OCI-M2 (cell line): ENCODE measurements around the gene NSL1.

Experiments
- DNase-seq: peaks from one replicate; lab custom pipeline; 2025; ENCODE audit not compliant: unreplicated experiment; lab: John Stamatoyannopoulos, UW

The NSL1 gene

GRCh38 chr1:212687811-212688210 lies 103.8 kb downstream of the NSL1 start:
- DNase-seq = no peak

DNA sequence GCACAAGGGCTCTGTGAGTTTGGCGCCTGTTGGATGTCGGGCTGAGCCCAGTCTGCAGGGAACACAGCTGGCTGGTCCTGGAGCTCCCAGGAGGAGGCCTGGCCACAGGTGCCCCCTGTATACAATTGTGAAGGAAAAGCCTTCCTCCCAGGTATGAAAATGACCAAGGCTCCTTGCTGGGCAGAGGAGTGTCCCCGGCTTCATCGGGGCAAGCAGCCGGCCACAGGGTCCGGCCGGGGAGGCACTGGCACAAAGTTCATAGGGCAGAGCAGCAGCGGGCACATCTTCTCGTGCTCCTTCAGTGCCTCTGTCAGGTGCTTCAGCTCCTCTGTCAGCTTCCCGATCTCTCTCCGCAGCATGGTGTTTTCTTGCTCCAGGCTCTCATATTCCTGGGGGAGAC lies 105.0 kb downstream of the NSL1 start:
- no peak for DNase-seq

- no peak for DNase-seq
Measured at GRCh38 chr1:212686069-212686468, 105.5 kb downstream of the NSL1 start.

DNA sequence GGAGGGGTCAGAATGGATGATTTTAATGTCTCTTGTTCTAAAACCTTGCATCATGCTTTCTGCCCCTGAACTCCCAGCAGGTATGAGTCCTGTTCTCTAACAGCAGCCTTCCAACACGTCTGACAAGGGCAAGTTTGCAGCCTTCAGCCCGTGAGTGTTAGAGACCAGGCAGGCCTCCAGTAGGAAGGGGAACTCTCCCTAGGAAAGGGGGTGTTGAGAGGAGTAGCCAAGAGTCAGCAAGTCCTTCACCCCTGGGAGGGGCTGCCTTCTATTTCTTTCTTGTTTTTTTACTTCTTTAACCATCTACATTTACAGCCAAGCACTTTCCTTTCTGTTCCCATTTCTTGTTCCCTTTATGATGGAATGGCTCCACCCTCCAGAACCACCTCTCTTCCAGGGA lies 106.1 kb downstream of the NSL1 start:
- DNase-seq = no peak

DNA sequence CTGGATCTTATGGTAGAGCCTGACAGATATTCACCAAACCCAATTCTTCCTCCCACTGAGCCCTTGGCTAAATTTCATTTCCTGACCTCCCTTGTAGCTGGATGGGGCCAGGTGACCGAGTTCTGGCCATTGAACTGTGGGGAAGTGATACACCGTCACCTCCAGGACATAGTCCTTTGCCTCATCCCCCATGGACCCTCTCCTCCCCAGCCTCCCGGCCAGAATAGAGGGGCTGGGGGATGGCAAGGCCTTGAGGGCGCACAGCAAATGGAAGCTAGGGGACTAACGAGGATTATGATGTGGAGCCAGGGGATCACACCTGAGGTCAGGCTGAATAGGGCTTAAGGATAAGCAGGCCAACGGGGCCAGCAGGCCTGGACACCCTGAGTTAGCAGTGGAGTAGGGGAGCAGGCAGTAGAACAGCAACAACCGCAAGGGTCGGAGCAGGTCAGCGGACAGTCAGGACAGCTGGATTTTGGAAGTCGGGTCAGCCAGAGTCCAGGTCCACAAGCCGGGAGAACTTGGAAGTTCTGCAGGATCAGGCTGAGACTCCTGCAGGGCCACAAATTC lies 107.0 kb downstream of the NSL1 start:
- no peak for DNase-seq

DNA sequence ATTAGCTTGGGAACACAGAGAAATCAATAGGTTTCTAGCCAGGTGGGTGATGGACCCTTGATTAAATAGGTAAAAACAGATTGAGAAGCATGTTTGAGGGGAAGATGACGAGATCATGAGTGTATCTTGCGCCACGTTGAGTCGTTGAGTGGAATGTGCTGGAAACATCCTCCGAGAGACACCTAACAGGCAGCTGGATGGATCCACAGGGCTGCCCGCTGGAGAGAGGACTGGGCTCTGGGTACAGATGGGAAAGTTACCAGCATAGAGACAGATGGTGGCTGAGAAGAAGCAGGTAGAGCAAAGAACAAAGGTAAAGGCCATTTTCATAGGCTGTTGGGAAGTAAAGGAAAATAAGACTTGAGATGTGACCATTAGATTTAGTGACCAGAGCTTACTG lies 107.5 kb downstream of the NSL1 start:
- DNase-seq = no peak

- no peak for DNase-seq
Measured at GRCh38 chr1:212683357-212683722, 108.2 kb downstream of the NSL1 start.

DNA sequence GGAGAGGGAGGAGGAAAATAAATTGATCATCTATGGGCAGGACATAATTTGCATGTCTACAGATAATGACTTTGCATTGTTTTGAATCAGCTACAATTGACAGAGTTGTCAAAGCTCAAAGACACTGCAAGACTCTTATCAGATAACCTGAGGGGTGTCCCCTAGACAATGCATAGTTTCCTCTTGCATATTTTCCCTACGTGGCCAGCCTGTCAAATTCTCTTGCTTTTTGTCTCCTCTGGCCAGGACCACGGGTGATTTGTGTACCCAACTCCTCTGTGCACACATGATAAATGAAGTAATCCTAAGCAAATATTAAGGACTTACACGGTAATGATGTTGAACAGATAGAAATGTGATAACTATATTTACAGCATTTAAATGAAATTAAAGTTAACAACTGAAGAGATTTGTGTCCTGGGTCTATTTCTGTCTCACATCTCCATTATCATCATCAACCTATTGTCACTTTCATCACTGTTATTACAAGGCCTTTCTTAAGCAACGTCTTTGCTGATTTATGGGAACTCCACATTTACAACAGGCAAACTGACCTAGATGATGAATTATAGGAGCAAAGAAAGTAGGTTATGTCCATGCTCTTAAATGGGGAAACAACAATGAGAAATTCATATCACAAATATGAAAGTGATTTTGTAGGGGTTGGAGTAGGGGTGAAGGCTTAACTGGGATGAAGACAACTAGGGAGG lies 110.7 kb downstream of the NSL1 start:
- no peak for DNase-seq

DNA sequence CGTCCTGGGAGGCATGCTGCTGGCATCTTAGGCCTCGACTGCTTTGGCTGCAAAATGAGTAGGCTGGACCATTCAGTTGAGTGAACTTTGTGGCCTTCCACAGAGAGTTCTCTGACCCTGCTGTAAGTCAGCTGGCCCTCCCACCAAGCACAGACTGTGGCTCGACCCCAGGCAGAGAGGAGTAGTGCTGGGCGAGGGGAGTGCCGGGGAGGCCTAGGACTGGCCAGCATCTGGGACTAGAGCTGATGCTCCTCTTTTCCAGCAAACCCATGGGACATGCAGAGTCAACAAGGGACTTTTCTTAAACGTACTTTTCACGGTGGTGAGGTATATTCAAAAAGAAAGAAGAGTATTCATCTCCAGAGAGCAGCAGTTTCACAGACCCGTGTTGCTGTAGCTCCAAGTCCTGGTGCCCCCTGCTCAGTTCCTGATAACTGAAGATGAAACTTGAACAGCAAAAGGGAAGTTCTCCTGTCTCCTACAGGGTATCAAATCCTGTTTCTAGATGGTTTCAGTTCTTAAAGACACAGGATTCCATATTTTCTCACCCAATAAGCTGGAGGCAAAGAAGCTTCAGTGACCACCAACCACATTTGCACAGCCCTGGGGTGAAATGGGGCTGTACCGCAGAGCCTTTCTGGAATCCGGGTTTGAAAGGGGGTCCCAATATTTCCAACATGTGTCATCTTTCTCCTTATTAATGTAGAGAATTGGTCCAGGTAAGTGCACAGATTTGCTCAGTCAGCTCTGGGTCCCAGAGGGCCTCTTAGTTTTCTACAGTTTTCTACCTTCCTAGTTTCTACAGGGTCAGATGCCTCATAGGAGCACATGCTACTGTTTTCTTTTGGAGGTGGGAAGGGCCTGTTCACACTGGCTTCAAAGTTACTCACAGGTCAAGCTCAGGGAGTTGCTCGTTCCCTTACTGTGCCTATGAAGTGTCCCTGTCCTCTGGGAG lies 112.8 kb downstream of the NSL1 start:
- no peak for DNase-seq

DNA sequence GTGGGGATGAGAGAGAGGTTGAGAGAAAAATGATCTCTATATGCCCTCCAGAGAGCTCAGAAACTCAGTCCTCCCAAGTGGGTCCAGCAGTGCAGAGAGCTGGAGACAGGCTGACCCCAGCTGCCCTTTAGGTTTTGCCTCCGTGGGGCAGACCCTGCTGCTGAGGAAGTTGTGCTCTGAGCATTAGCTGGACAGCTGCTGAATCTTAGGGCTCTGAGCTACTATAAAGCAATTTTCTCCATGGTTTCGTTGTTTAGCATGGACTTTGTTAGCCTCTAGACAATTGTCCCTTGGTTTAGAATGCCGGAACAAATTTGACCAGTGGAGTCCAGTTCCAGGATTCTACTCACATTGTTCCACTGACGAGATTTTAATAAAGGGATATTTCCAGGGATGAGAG lies 114.0 kb downstream of the NSL1 start:
- DNase-seq = no peak

- DNase-seq = no peak
Measured at GRCh38 chr1:212677136-212677535, 114.4 kb downstream of the NSL1 start.
